Occipital lobe (tissue), 2 donors: ENCODE results near the gene SLC39A11. TPM values are rescaled to one million over a fixed set of nuclear protein-coding genes. Genes with fewer than 3 reads are reported as not detected.

ENCODE experiments used
- DNase-seq: peaks from one replicate; lab custom pipeline; 2025; lab: John Stamatoyannopoulos, UW
- total RNA-seq: library from RNA; depleted of rRNA; stranded (reverse); fragments of >200 nt; gene quantifications from one replicate; pipeline ENCODE4 v1.2.3, GENCODE V29; 2014

SLC39A11 gene
- total RNA-seq, 1 donor from 2014 or later = 9.5 TPM

DNA sequence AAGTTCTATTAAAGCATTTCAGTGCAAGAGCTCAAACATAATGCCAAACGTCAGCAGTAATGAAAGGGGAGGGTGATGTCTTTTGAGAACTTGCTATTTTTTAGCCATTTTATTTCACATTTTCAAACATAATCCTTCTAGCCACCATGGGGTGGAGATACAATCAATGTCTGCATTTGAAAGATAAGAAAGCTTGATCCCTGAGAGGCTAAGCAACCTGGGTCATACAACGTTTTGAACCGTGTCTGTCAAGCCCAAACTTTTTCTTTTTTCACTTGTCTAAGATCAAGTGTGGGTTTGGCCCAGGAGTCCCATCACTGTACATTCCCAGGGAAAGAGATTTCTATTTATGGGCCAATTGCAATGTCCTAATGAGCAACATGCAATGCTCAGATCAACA is 331.1 kb downstream of the SLC39A11 start:
- DNase-seq = no peak

DNA sequence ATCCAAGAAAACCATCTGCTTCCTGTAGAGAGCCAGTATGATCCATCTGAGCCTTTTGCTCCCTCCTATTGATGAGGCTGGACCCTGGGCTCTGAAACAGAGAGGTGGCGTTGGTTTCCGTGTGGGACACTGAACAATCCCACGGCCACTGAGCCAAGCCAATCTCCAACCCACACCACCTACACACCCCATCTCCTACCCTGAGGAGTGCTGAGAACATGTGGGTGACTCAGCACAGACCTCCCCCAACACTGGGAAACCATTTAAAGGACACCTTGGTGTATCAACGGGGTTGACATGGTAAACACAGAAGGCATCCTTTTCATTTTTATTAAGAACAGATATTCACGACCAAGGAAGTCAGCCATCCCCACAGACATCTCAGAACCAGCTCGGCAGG is 332.1 kb downstream of the SLC39A11 start:
- DNase-seq = no peak

DNA sequence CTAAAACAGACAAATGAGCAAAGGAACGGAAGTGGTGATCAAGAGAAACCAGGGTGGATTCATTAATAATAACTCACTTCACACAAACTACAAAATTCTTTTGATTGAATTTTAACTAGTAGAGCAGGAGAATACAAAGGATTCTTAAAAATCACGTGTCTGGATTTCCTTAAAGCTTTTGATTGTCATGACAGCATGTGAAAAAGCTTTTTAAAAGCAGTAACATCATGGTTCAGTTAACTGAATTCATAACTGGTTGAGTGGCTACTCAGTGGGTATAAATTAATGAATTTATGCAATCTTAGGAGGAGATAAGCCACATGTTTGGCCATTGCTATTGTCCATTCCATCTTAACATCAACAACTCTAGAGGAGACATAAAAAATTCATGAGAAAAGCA is 333.2 kb downstream of the SLC39A11 start:
- DNase-seq = no peak

DNA sequence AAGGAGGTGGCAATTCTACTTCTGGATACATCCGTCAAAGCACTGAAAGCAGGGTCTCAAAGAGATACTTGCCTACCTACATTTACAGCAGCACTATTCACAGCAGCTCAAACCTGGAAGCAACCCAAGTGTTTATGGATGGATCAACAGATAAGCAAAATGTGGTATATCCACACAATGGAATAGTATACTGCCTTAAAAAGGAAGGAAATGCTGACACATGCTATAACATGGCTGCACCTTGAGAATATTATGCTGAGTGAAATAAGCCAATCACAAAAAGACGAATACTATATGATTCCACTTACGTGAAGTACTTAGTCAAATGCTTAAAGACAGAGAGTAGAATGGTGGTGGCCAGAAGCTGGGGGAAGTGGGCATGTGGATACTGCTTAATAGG is 336.2 kb downstream of the SLC39A11 start:
- DNase-seq = no peak

DNA sequence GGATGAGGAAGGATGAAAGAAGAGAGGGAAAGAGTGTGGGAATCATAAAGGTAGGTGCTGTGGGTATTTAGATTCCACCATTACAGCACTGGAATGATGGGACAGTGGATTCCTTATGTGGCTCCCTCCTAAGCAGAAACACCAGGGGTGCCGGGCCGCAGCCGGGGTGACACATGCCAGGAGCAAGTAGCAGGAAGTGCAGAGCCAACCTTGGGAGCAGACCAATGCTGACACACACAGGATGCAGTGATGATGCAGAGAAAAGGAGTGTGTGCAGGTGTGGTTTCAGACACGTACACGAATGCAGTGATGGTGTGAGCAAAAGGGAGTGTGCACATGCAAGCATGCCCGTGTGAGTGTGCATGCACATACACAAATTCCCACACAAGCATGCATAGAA is 338.0 kb downstream of the SLC39A11 start:
- DNase-seq = no peak

DNA sequence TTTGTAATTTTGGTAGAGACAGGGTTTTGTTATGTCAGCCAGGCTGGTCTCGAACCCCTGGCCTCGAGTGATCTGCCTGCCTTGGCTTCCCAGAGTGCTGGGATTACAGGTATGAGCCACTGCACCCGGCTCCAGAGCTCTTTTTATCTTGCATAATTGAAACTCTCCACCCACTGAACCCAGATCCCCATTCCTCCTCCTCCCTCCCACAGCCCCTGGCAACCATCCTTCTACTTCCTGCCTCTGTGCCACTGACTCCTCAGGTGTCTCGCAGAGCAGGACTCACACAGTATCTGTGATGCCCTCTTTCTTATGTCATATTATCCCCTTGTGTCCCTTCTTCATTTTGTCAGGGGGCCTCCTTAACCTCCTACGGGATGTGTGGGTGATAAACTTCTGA is 340.7 kb downstream of the SLC39A11 start:
- no peak for DNase-seq

DNA sequence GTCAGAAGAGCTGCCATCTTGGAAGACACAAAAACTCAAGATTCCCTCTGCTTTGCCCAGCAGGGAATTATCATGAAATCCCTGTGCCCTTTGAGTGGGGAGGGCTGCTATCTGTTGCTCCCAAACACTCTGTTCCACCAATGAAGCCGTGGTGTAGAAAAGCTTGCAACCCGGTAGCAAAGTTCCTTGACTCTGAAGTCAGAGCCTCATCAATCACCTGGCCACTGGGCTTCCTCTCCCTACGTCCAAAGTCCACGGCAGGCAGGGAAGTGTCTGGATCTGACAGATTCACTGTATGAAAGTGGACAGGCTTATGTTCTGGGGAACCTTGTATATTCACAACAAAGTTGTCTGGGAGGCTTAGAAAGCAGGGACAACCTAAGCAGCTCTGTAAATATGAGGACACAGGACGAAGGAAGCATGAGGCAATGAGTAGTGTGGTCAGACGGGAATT is 343.3 kb downstream of the SLC39A11 start:
- DNase-seq = no peak

DNA sequence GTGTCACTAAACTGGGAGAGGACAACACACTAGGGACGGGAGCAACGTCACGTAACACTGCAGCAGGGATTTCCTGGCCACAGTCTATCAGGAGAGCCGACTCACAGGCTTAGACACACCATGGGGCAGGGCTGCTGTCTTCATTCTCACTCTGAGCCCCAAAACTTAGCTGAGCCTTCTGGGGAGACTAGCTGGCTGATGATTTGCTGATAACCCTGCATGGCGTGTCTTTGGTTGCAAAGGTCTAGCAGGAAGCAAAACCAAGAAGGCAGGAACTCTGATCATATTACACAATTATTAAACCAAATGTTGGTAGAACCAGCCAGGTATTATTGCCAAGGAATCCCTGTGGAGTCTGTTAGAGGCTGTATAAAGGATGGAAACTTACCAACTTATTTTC is 345.0 kb downstream of the SLC39A11 start:
- no peak for DNase-seq

DNA sequence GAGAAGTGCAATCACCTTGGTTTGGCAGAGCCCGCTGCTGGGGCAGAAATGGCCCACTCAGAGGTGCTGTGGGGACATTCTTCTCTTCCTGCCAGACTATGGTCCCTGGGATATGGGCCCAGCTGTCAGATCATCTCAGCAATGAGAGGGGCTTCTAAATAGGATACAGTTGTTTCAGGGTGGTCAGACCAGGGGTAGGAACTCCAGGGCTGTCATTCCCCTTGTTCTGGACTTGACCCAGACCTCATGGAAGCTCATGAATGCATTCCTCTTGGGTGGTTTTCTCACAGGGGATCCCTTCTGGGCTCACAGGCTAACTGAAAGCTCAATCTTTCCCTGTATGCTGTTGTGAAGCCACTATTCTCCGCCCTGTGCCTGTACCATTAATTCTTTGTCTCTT is 347.2 kb downstream of the SLC39A11 start:
- no peak for DNase-seq

DNA sequence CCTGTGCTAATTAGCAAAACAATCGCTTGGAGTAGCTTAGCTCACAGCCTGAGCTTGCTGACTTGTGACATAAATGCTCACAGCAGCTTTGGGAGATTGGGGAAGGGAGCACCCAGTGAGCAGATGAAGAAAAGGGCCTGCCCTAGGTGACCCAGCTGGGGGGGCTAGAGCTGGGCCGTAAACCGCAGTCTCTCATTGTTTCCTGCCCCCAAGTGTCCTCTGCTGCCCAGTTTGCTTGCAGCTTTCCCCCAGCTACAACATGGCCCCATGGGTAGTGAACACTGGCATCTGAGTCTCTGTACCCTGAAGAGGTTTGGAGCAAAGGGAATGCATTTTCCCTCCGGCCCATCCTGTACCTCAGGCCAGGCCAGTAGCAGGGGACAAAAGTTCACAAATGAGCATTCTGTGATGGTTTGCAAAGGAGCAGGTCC is 349.4 kb downstream of the SLC39A11 start:
- DNase-seq = no peak

DNA sequence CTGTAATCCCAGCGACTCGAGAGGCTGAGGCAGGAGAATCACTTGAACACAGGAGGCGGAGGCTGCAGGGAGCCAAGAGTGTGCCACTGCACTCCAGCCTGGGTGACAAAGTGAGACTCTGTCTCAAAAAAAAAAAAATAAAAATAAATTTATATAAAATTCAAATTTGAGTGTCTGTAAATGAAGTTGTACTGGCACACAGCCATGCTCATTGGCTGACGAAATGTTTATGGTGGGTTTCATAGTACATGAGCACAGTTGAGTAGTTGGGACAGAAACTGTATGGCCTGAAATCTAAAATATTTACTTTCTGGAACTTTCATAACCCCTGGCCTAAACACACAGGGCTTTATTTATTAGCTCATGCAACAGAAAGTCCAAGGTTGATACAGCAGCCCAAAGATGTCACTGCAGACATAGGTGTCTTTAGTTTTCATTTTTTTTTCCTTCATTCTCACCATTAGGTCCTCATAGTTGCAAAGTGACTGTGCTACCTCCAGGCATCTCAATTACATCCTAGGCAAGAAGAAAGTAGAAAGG is 355.3 kb downstream of the SLC39A11 start:
- DNase-seq = no peak

DNA sequence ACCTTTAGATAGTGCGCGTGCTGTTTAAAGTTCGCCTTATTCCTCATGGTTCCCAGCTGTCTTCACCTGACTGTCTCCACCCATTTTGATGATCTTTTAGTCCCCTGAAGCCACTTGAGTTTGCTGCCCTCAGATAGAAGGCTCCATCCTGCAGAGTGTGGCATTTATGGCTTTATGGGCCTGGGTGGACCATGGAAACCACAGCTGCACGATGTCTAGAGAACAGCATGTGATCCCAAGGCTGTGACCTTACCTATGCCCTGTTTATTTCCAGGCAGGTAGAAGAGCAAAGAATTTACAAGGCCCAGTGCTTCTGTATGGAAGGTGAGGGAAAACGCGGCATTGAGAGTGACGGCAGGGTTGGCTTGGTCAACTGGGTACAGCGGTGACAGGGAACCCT is 356.9 kb downstream of the SLC39A11 start:
- DNase-seq = no peak

DNA sequence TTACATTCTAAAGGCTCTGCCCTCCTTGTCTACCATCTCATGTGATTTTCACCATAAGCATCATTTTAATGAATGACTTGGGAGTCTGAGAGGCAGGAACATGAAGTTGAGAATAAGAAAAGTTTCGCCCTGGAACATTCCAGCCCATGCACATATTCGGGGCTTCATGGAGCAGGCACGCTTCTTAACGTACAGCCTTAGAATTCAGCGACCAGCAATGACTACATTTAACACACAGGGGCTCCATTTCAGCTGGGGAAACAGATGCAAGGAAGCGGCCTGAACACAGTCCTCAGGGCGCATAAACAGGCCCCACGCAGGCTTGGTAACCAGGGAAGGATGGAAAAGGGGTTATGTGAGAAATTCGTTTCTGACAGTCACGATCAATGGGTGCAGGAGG is 357.4 kb downstream of the SLC39A11 start:
- no peak for DNase-seq

DNA sequence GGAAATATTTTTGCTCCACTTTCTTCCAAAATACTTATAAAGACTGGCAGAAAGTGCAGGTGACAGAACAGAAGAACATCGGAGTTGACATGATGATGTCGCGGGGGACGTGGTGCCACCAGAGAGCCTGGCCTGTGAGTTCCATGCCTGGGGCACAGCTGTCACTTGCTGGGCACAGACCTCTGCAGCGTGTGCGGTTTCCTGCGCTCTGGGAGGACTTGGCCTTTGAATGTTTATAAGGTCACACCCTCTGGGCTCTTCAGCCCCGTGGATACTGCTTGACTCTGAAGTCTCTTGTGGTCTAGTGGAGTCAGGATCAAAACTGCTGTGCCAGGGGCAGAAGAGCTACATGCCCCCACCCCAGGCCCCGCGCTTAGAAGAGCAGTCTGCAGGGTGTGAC is 357.9 kb downstream of the SLC39A11 start:
- DNase-seq = no peak

DNA sequence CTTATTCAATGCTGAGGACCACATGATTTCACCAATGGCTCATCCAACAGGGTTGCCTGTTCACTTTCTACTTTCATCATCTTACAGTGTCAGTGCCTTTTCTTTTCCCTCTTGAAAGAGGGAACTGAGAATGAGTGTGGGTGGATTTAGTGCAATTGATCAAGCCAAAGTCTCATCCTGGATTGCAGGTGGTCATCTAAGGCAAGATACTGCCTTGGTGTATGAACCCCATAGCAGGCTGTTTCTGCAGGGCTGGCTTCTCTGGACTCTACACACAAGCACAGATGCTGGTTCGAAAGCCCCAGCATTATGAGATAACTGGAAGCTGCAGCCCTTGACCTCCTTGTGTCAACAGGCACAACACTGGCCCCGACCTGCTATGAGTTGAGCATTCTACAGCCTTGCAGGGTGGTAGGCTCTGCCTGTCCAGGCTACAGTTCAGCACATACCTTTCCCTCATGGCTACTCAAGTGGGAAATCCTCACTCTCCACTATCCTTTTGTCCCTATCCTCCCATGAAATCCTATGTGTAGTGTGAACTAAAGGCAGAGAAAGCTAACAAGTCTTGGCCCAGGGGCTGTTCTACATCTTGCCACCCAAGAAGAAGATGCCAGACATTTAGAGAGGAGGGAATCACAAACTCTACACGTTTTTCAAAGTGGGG is 358.7 kb downstream of the SLC39A11 start:
- DNase-seq = no peak

DNA sequence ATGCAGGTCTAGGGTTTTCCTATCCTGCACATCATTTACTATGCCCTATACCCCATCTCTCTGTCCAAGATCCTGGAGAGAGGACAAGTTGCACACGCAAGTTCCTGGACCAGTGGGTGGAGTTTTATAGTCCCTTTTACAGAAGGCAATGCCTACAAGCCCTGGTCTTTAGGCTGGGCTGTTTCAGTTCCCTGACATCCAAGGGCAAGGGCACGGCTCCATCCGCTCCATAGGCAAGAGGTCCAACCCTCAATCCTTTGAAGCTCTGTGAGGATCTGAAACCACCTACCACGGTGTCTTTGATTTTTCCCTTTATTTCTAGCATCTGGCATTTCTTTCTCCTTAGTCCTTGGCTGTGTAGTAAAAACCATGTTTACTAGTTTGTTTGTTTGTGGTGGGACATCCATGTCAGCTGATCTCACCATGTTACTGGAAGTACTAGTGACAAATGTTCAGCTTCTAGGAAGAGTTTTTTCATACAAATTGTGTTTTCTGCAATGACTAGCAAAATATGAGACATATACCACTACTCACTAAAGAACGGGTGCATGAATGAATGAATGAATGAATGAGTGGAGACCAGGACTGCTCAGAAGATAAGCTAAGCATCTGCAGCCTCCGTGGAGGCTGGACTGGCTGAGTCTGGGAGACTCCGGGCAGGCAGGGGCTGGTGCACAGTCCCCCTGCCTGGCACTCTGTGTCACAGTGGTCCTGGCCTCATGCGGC is 359.4 kb downstream of the SLC39A11 start:
- no peak for DNase-seq

DNA sequence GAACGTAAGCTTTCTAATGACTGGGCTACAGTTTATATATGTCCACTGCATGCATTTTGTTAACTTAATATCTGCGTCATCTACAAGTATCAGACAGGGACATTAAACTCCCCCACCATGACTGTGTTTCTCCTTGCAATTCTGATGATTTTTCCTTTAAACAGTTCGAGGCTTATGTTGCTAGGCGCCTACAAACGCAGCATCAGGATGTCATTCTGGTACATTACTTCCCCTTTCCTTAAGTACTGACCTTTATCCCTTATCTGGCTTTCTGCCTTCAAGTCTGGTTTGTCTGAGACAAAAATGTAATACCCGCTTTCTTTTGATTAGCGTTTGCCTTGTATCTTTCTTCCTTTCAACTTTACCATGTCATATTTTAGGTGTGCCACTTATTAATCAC is 362.4 kb downstream of the SLC39A11 start:
- no peak for DNase-seq

DNA sequence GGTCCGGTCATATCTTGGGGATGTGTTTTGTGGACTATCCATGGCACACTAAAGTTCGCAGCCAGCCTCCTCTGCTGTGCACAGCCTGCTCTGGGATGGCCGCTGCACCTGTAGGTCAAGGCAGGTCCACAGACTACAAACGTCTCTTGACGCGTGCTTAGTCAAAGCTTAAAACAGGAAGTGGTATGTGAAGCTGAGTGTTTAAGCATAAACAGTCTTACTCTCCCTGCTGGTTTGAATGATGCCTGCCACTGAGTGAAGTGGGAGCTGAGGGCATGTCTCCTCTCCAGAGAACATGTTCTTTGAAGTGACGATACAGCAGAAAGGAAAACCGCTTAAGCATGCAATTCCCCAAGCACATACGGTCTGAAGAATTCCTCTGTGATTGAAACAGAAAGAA is 365.6 kb downstream of the SLC39A11 start:
- DNase-seq = no peak

DNA sequence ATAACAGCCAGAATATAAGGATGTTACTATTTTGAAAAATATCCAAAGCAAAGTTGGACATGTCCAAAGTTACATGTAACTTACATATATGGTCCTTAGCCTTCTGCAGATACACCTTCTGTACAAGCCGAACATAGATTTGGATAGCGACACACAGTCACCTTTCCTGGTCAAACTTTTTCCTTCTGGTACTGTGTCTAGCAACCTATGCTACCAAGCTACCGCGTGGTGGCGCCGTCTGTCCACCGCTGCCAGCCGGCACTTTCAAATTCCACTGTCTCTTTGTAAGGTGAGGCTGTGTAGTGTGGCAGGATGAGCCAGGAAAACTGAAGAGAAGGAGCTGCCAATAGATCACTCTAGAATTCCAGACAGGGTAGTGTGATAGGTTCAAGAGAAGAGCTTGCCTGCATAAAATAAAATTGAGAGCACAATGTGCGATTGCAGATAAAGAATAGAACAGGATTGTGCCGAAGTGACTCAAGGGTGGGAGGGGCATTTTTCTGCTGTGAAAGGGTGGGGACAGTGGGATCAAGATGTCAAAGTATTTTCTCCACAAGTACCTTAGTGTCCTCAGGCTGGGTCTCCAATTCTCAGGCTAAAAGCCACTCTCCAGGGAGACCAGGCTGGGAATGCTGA is 366.9 kb downstream of the SLC39A11 start:
- DNase-seq = peak; percentile 45

DNA sequence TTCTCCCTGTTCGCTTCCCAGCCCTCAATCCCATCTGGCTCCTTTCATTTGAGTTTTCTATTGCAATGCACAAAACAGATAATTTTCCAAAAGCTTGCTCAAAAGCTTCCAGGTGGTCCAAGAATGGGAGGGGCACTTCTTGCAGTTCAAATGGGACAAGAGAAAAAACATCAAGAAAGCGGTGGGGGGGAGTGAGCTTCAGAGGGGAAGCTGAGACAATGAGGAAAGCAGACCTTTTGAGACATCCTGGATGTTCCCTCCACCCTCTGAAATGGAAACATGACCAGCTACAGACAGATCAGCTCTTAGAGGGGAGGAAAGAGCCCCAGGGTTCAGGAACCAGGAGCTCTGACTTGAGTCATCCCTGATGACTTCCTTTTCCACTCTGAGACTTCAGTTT is 368.2 kb downstream of the SLC39A11 start:
- no peak for DNase-seq

DNA sequence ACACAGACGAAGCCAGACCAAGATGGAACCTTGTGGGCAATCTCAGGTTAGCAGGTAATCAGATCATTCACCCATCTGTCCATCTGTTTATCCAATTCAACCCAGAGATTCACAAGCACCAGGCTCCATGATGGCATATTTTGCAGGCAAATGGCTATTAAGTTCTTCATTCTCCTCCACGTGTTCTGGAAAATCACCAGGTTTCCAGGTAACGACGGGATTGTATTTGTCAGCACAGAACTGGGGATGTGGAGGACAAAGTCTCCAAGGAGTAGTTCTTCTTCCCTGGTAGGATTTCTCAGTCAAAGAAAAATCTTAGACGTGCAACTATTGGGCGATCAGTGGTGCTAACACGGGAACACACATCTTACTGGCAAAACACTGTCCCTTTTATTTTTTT is 368.8 kb downstream of the SLC39A11 start:
- no peak for DNase-seq

DNA sequence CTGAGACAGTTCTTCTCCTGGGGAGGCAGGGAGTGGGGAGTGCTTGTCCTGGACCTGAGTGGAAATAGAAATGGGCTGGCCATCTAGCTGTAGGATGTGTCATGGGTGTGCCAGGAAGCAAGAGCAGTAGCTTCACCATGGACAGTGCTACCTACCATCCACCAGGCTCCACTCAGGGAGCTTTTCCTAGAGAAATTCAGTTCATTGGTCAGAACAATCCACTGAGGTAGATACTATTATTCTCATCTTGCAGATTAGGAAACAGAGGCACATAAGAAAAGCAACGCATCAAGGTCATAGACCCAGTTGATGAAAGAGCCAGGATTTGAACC is 372.0 kb downstream of the SLC39A11 start:
- no peak for DNase-seq
